ENCODE data around the gene RPTOR.

RPTOR gene

GRCh38 chr17:80886641-80887573, 342.3 kb downstream of the RPTOR start:
- no peak for DNase-seq

GRCh38 chr17:80887639-80888175, 343.1 kb downstream of the RPTOR start:
- no peak for DNase-seq

GRCh38 chr17:80888276-80889160, 343.9 kb downstream of the RPTOR start:
- no peak for DNase-seq

- DNase-seq, result no peak
Observed at GRCh38 chr17:80889231-80890195, 344.9 kb downstream of the RPTOR start.

- no peak for DNase-seq
Observed at GRCh38 chr17:80890196-80890920, 345.7 kb downstream of the RPTOR start.

- DNase-seq, result no peak
Observed at GRCh38 chr17:80890921-80891396, 346.3 kb downstream of the RPTOR start.

GRCh38 chr17:80891397-80892018, 346.9 kb downstream of the RPTOR start:
- no peak for DNase-seq

GRCh38 chr17:80892019-80892855, 347.6 kb downstream of the RPTOR start:
- no peak for DNase-seq

GRCh38 chr17:80892900-80893603, 348.4 kb downstream of the RPTOR start:
- no peak for DNase-seq

- no peak for DNase-seq
Observed at GRCh38 chr17:80893604-80894438, 349.2 kb downstream of the RPTOR start.

- no peak for DNase-seq
Observed at GRCh38 chr17:80894439-80894721, 349.7 kb downstream of the RPTOR start.

- no peak for DNase-seq
Observed at GRCh38 chr17:80894726-80895125, 350.1 kb downstream of the RPTOR start.

- no peak for DNase-seq
Observed at GRCh38 chr17:80895366-80895765, 350.7 kb downstream of the RPTOR start.

GRCh38 chr17:80898716-80899115, 354.1 kb downstream of the RPTOR start:
- no peak for DNase-seq

GRCh38 chr17:80899402-80900268, 355.0 kb downstream of the RPTOR start:
- DNase-seq, result no peak

- no peak for DNase-seq
Observed at GRCh38 chr17:80901319-80901718, 356.7 kb downstream of the RPTOR start.

GRCh38 chr17:80902197-80902962, 357.7 kb downstream of the RPTOR start:
- no peak for DNase-seq
